Central memory CD4-positive, alpha-beta T cell (primary cell): ENCODE measurements around the gene PPM1L.

Experiments used
- DNase-seq: peaks from one replicate; pipeline ENCODE4 v3.0.0; 2022

PPM1L gene

DNA sequence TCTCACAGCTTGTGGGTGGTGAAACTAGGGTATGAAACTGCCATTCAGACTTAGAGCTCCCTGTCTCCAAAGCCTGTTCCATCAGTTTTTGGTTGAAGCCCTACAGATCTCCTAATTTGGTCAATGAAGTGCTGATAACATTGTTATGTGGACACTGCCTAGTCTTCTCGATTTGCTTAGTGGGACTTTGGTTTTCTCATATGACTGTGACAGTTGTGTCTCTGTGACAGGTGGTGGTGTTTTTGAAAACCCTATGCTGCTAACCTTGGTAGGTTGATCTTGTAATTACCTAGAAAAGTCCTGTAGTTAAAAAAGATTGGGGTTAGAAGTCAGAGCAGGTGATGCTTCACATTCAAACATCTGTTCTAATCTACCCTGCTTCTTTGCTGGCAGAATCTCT lies 9.2 kb downstream of the PPM1L start:
- DNase-seq = no peak

DNA sequence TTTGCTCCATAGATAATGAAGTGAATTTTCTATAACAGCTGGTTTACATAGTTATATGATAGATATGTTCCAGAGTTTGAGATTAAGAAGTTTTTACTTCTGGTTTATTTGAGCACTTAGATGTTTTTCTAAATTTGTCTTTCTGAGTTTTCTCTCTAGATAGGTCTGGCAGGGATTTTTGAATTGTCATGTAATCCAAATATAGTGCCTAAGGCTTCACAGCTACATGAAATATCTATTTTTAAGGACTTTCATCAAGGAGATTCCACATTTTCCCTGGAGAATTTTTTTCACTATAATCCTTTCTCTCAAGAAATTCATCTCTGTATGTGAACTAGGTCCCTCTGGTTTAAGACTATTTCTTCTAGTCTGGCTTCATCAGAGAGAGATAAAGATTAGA lies 12.0 kb downstream of the PPM1L start:
- DNase-seq = no peak

DNA sequence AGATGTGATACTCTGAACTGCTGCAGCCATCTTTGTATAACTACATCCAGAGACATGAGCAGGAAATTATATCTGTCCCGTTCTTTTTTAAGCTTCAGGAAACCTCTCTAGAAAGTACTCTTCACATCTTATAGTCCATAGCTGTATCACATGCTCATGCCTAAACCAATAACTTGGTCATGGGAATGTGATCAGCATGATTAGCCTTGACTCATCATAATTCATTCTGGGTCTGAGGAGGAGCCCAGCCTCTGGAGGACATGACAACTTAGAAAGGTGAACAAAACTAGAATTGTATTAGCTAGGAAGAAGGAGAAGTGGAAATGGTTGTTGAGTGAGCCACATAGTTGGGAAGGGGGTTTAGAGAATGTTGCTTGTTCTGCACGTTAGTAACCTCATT lies 12.9 kb downstream of the PPM1L start:
- no peak for DNase-seq

DNA sequence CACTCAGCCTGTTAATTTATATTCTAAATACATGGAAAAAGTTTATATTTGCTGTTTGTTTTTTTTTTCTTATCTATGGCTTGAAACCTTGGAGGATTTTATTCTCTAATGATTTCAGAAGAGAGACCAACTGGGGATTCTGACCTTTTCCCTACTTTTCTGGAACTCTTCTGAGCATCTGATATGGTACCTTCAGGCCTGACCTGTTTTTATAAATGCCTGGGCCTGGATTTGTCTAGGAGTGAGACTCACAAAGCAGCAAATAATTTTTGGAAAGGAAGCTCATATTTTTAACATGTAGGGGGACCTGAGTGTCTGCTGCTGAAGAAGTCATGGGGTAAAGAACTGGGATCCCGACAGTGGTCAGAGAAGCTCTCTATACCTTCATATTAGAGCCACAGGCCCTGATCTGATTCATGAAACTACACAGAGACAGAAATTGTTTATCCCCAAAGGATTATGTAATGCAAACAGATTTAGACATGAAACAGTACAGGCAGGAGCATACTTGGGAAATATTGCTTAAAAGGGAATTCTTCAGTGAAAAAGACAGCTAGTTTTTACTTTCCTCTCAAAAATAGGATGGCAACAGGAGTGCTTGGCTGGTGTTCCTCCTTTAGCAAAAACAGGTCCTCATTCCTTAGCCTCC lies 15.9 kb downstream of the PPM1L start:
- DNase-seq = no peak

DNA sequence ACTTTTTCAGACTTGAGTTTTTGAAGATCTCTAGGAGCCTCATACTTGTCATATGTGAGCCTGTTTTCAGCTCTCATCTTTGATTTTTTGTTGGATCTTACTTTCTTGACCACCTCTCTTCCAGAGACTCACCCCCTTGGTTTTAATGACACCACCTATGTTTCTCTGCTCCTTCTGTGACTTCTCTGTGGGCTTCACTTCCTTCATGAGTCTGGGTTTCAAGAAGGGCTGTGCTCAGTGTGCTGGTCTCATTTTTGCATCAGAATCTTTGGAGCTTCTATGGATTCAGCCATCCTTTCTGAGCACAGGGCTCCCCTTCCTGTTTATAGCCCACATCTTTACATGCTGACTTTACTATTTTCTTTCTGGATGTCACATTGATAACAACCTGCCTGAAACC lies 17.7 kb downstream of the PPM1L start:
- DNase-seq = no peak

DNA sequence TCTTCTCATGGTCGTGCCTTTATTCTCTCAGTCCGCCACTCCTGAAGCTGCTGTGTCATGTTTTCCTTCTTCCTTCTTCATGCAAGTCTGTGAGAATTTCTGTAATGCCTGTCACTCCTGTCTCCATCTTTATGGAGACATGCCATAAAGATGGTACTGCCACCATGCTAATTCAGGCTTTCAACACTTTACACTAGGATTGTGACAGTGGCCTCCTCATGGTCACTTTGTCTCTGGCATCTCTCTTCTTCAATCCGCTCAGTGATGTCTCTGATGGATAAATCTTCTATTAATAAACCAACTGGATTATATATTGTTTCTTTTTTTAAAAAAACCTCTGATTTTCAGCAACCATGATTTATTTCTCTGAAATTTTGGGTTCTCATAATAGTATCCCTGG lies 18.1 kb downstream of the PPM1L start:
- no peak for DNase-seq

DNA sequence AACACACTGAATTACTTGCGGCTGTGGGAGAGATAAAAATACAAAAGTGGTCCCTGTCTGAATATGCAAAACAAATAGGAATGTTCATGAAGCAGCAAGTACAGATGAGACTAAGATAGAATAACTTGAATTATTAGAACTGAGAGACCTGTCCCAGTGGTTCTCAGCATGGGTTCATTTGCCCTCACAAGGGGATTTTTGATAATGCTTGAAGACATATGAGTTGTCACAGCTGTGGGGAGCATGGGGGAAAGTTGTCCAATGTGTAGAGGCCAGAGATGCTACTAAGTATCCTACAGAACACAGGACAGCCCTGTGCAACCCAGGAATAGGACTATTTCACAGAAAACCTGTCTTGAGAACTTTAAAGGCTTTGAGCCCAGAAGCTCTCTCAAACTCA lies 22.4 kb downstream of the PPM1L start:
- DNase-seq = no peak

DNA sequence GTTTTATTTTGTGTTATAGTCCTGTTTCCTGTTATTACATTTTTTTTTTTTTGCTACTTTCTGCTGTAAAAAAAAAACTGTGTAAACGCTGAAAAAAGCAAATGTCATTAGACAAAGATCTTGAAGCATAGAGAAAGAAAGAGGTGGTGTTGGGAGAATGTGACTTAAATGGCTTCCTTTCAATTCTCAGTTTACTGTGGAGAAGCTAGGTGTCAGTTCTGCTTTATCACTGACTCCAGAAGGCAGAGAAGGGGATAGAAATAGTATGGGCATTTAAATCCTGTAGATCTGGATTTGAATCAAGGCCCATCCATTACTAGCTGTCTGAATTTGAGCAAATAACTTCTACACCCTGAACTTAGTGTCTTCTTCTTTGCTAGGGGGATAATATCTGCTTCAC lies 23.0 kb downstream of the PPM1L start:
- DNase-seq = no peak

DNA sequence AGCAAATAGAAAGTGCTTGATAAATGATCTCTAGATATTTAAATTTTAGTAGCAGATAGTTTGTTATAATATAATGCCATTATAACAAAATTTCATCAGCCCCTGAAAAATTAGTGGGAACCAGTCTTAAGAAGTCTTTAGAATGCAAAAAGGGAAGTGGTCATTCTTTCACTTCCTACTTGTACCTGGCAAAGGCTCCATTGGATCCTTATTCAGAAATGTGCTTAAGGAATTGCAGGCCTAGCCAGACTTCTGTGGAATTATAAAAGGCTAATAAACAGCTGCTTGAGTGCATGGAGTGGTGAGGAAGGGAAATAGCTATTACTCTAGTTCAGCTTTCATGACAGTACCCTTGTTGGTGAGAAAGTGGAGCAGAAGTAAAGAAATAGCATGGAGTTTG lies 24.2 kb downstream of the PPM1L start:
- DNase-seq = no peak

DNA sequence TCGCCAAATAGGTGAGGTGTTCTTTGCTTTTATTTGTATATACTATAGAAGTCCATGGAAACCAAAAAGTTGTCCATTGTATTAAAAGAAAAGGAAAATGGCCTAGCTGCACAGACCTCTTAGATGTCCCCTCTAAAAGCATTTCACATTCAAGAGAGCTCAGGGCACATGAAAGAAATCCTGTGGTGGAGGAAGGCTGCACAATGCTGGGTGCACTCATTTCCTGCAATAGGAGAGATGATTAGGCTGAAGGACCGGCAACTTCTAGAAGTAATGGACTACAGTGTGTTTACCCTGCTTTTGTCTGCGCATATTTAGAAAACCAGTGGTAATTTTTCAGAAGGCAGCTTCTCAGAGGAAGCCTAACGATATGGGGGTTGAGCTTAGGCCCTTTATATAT lies 25.4 kb downstream of the PPM1L start:
- DNase-seq = no peak

DNA sequence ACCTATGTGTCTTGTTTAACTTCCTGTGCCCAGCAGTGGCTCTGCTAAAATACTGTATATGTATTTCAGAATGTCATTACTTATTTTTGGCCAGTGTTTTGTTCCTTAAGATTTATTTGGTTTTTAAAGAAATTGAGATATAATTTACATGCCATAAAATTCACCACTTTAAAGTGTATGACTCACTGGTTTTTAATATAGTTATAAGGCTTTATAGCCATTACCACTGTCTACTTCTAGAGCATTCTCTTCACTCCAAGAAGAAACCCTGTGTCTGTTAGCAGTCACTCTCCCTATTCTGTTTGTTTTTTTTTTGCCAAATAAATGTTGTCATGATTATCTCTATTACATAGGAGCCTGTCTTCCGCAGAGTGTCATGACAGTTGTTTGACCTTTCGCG lies 25.8 kb downstream of the PPM1L start:
- DNase-seq = no peak

DNA sequence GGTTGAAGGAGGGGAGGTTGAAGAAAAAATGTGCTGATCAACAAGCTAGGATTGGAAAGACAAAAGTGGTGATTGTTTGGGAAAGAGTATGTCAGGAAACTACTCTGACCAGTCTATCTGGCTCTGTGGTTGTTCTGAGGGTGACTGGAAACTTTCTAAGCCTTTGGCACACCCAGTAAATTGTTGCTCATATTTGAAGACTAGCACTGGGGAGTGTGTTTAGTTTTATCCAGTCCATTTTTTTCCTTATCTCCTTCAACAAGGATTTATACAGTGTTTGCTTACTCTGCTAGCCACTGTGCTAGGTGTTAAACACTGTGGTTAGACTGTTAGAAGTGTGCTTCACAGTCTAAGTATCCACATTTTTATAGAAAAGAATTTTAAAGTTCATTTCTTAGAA lies 28.8 kb downstream of the PPM1L start:
- DNase-seq = no peak

DNA sequence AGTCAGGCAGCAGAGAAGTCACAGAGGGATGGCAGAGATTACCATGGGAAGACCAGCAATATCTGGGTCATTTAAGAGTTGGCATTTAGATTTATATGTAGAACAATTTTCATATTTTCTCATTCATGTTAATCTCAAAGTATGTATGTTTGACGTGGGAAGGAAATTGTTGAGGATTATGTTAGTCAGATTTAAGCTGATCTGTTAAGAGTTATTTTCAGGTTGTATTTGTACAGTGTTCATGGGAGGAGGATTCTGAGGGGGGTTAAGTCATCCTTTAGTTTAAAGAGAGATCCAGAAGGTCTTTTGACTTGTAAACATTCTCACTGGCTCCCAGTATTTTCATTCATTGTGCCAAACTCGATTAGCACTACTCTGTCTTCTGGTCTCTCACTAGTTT lies 34.7 kb downstream of the PPM1L start:
- DNase-seq = no peak

DNA sequence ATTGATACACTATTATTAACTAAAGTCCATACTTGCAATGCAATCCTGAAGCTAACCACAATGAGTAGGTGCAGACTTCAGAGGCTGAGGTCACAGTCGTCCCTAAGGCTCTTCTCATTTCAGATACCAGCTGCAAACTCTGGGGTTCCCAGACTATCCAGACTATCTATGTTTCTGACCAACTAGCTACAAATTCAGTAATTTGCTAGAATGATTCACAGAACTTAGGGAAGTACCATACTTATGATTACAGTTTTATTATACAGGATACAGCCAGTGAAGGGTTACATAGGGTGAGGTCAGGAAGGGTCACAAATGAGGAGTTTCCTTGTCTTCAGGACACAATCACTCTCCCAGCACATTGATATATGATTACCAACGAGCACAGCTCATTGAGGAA lies 36.5 kb downstream of the PPM1L start:
- DNase-seq = no peak

DNA sequence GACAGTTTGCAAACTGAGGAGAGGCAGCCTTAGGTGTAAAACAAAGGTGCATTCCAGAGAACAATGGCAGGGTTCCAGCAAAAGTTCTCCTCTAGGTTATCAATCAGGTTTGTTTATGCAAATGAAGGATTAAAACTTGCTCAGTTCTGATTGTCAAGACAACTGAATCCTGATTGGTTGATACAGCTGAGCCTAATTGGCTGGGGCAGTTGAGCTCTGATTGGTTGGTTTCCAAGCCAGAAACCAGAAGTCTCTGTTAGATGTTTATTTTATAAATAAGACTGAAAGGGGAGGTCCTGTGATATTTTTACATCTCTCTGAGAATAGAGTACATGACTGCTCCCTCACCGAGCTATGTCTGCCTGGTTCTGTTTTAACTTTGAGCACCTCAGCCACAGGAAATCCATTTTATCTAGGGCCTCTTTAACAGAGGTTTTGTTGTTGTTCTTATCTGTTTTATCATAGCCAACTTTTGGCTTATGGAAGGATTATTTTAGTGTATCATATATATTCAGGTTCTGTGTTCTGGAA lies 37.8 kb downstream of the PPM1L start:
- DNase-seq = no peak

DNA sequence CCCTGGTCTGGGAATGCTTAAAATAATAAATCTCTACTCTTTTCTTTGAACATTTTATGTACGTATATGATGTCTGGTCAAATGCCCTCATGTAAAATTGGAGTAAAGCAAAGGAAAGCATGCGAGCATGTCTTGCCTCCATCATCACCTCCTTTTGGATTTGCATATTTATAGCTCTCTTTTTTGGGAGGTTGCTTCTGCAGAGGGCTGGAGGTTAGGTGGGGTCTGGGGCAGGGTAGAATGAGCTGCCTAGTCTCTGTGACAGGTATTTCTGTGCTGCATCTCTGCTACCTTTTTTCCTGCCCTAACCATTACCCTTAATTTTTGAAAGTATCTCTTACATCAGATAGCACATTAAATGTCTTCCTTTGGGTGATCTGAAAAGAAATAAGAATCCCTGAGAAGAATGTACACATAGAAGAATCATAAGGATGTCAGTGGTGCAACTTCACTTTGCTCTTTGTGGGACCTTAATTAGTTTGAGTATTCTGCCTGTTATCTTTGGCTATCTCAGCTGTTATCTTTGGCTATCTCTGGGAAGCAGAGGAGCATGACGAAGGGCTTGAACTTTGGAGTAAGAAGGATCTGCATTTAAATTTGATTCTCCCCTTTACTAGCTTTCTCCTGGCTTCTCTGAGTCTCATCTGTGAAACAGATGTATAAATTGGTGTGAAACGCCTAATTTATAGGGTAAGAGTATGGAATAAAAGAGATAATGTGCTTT lies 40.2 kb downstream of the PPM1L start:
- DNase-seq = no peak

DNA sequence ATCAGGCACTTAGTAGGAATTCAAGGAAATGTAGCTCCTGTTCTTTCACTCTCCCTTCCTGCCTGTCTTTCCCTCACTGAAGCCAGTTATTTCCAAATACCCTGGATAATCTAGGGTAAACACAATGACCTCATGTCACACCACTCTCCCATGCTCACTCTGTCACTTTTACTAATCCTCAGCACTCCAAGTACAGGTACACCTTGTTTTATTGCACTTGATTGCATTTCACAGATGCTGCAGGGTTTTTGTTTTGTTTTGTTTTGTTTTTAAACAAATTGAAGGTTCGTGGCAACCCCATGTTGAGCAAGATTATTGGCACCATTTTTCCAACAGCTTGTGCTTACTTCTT lies 40.8 kb downstream of the PPM1L start:
- DNase-seq = no peak

DNA sequence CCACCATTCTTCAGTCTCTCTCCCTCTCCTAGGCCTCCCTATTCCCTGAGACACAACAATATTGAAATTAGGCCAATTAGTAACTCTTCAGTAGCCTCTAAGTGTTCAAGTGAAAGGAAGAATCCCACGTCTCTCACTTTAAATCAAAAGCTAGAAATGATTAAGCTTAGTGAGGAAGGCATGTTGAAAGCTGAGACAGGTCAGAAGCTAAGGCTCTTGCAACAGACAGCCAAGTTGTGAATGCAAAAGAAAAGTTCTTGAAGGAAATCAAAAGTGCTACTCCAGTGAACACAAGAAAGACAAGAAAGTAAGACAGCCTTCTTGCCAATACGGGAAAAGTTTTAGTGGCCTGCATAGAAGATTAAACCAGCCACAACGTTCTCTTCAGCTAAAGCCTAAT lies 41.3 kb downstream of the PPM1L start:
- no peak for DNase-seq

DNA sequence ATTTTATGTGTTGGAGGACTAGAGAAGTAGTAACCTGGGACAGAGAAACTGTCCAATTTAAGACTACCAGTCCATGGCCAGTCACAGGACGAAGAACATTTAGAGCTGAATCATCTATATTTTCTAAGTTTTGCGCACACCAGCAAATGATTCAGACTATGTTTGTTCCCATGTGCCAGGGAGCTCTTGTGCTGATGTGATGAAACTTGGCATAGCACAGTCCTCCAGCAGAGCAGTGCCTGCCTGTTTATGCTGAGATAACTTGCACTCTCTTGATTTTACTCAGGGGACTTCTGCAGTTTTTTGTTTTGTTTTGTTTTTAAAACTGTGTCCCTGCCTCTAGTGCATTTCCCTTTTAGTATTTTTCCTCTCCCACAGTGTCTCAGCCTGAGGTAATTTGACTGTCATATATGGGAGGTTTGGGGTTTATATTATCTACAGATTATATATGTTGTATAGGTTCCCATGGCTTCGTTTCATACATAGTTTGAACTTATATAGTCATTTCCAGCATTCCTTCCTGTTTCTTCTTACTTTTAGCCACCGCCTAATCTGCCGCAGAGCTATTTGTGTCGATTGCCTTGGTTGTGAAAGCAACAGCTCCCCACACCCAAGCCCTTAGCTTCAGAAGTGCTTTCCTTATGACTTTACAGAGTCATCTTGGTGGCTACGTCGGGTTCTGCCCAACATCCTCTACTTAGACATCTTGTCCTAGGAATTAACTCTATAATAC lies 45.5 kb downstream of the PPM1L start:
- DNase-seq = peak; percentile 3

DNA sequence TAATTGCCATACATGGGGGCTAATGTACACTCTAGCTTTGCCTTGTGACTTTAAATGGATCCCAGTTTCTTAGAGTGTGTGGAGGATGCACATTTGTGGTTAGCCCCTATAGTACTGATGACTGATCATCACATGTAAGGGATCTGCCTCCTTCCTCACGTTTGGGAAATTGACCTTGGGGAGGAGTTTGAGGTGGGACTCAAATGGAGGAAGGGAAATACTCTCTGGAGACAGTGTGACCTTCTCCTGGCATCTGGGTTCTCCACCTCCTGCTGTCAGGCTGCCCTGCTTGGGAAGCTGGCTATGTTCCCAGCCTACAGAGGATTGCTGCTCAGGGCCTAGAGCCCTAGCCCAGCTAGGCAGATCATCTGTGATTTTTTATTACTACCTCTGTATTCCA lies 48.7 kb downstream of the PPM1L start:
- no peak for DNase-seq

DNA sequence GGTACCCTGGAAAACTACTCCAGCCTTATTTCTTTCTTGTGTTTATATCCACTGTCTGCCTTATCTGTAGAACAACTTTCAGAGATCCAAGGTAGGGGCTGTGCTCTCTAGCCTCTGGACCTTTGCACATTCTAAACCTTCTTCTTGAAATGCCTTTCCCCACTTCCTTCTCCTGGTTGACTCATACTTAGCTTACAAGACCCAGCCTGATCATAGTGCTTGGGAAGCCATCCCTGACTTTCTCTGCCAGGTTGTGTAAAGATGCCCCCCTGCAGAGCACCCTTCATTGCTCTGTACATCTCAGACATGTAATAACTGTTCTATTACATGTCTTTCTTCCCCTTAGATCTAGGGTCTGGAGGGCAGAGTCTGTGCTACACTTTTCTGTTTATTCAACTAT lies 50.1 kb downstream of the PPM1L start:
- no peak for DNase-seq

DNA sequence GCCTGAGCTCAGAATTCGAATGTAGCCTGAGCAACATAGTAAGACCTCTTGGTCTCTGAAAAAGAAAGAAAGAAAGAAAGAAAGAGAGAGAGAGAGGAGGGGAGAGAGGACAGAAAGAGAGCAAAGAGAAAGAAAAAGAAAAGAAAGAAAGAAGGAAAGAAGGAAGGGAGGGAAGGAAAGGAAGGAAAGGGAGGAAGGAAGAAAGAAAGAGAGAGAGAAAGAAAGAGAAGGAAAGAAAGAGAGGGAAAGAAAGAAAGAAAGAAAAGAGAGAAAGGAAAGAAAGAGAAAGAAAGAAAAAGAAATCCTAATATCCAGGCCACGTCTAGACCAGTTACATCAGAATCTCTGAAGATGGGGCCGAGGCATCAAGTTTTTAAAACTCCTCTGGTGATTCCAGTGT lies 50.7 kb downstream of the PPM1L start:
- no peak for DNase-seq

DNA sequence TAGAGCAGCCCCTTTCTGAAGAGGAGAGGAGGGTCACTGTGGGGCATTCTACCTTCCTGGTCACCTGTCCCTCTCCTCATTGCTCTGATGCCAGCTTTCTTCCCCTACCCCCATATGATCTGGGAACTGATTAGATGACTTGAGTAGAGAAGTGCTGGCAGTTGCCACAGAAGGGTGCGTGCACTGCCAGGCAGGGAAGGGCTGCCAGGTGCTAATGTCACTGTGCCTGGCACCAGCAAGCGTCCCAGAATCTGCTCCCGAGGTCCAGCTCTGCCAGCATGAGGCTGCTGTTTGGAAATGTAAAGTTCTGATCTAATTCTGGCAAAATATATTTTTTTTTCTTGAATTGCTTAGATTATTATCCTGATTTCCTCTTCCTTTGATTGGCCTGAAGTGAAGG lies 52.8 kb downstream of the PPM1L start:
- no peak for DNase-seq

DNA sequence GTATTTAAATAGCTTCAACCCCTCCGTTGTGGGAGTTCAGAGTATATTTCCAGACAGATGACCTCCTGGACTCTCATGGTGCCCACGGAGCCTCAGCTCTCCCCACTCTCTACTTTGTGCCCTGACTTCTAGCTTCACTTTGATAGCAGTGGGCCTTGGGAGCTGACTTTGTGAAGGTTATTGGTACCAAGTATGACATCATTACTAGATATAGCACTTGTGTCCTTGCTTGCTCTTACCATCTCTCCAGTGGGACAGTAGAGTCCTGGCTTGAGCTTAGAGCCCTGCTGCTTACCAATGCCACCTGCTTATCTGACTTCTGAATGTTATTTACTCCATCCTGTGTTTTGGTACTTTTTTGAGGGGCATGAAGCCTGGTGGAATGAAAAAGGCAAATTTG lies 53.4 kb downstream of the PPM1L start:
- DNase-seq = no peak
